Spleen (tissue), 7 donors: Measurements from ENCODE around the gene BTLA.

Experiments used
- CTCF ChIP-seq, 11 experiments: fragments of 200-600 bp in 7 of 11; fragments of 450-650 bp in 4 of 11; sonication (generic) in 4 of 11; IDR thresholded peaks in 8 of 11; conservative IDR thresholded peaks in 3 of 11; 1 replicate in 7 of 11; 2 replicates in 4 of 11; pipeline versions ENCODE4 v1.4.0 to v1.8.0; 2016 to 2021; ENCODE audit warnings: antibody characterized with exemption in 11 of 11, inconsistent platforms in 4 of 11, mild to moderate bottlenecking in 1 of 11
- POLR2A ChIP-seq, 3 donors: fragments of 450-650 bp; IDR thresholded peaks; one replicate each; pipeline ENCODE4 v1.5.1; 2017; ENCODE audit warnings: antibody characterized with exemption in 3 of 3, mild to moderate bottlenecking in 1 of 3
- donor health status: DM: no; HTN: no; CAD: no; lungs with moderate emphysema.
- donor health status: DM: no; HTN: no; CAD: no.
- donor health status: DM: no; HTN: no; CAD: no.

GRCh38 chr3:112539825-112540650 is 40.8 kb upstream of the BTLA start:
- TF ChIP-seq POLR2A (IDR thresholded peaks at IDR 0.05), result no peak
- no peak for TF ChIP-seq CTCF (IDR thresholded peaks at IDR 0.05 in 8 of 11, conservative IDR thresholded peaks at IDR 0.05 in 3 of 11)
